Cardiac fibroblast (primary cell): ENCODE measurements around the gene ISX.

Experiments
- DNase-seq, 2 donors: peaks; one replicate each; pipeline versions ENCODE4 v3.0.0 to v3.0.0-alpha.2; 2010; ENCODE audit warnings: low read depth in 2 of 2
- H3K4me3 ChIP-seq, 2 donors: replicated peaks in 1 of 2; 1 replicate in 1 of 2; 2 replicates in 1 of 2; pipeline ENCODE4 v1.5.1; 2011; ENCODE audit warnings: low read depth in 2 of 2, low read length in 2 of 2, mild to moderate bottlenecking in 2 of 2, moderate library complexity in 1 of 2
- CTCF ChIP-seq: IDR thresholded peaks from one replicate; pipeline ENCODE4 v1.5.1; 2011; ENCODE audit warnings: low read depth, mild to moderate bottlenecking, low read length, inconsistent platforms

Gene ISX

GRCh38 chr22:35131525-35132000 is 65.6 kb downstream of the ISX start:
- no peak for TF ChIP-seq CTCF
- DNase-seq, result no peak
- no peak overlapping the region for H3K4me3 ChIP-seq

DNA sequence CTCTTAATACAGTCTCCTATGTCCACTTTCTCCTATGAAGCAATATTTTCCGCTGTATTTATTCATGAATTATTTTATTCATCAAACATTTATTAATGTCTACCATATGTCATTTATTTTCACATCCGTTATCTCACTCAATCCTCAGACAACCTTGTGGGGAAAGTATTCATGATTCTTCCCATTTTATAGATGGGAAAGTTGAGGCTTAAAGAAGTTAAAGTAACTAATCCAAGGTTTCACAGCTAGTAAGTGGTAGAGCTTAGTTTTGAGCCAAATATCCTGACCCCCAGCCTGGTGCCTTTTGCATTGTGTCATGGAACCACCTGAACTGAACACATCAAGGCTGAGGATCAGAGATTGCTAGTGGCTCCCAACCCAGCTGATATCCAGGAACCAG is 66.6 kb downstream of the ISX start:
- TF ChIP-seq CTCF, result no peak
- no peak overlapping the region for H3K4me3 ChIP-seq
- DNase-seq, result no peak

DNA sequence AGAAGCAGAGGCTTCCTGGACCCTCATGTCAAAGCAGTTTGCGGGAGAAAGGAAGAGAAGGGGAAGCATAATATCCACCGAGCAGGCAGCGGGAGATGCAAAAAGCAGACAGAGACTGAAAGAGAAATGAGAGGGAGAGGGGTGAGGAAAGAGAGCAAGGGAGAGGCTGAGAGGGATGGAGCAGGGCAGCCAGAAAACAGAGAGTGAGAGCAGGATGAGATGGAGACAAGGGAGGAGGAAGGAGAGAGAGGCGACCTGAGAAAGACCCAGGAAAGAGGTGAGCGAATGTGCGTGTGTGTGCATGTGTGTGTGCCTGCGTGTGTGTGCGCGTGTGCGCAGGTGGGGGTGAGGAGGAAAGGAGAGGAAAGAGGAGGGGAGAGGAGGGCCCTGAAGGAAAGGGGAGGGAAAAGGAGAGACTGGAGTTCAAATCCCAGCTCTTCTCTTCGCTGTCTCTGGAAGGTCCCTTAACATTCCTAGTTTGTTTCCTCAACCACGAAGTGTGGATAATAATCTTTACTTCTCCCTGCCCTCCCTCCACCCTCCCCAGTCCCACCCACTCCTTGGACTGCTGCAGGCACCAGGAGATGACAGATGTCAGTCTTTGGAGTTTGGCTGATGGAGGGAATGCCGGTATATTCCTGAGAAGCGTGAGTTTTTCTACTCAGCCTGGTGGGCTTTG is 67.9 kb downstream of the ISX start:
- DNase-seq, result no peak
- no peak overlapping the region for H3K4me3 ChIP-seq
- no peak for TF ChIP-seq CTCF

DNA sequence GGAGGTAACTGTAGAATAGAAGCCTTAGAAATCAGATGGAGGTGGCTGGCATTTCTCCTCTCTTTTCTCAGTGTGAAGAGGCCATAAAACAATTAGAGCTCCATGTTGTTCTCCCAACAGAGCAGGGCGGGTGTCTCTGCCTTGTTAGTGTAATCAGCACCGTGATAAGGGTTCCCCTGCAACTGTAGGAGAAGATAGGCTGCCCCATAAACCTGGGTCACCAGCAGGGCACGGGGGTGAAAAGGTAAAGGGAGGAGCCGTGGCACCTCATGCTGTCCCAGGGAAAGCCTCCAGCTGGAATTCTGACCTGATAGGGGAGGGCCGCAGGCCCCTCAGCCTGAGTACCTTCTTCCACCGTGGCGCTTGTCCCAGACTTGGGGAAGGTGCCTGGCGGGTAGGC is 68.7 kb downstream of the ISX start:
- no peak overlapping the region for H3K4me3 ChIP-seq
- DNase-seq, result no peak
- TF ChIP-seq CTCF, result no peak

DNA sequence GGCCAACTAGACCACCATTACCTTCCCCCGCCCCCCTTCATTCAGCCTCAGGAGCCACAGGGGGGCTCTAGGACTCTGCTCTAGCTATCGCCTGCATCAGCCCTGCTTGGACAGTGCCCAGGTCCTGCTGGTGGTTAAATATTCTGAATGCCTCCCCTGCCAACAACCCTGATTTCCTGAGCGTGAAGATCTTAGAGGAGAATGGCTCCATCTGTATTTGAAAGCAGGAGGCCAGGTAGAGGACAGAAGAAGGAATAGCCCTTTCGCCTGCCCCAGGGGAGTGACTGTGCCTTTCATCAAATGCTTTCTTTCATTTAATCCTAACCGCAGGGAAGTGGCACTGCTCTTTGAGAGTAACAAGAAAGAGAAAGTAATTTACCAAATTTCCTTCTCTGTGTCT is 69.2 kb downstream of the ISX start:
- DNase-seq, result no peak
- H3K4me3 ChIP-seq, result no peak overlapping the region
- TF ChIP-seq CTCF, result no peak
